GM23338 (cell line): ENCODE results near the gene MXRA7. TPM values are rescaled to one million over a fixed set of nuclear protein-coding genes. Genes with fewer than 3 reads are reported as not detected.

Experiments used
- ATAC-seq: fragments of 200-7000 bp; cut with Tn5 transposase; 3 replicates; pipeline ENCODE4 v1.9.1; 2020
- DNase-seq: peaks from one replicate; pipeline ENCODE4 v3.0.0-alpha.2; 2015; ENCODE audit warnings: low spot score
- H2AFZ ChIP-seq: fragments of 200-600 bp; sonication (generic); 2 replicates; pipeline ENCODE4 v1.8.0; 2016; ENCODE audit warnings: antibody characterized with exemption, mild to moderate bottlenecking, moderate library complexity
- H3F3A ChIP-seq: fragments of 200-600 bp; sonication (generic); replicated peaks from 2 replicates; pipeline ENCODE4 v1.8.0; 2017; ENCODE audit warnings: antibody characterized with exemption, mixed run types, low read depth
- H3K27ac ChIP-seq: fragments of 200-600 bp; sonication (generic); 2 replicates; pipeline ENCODE4 v1.6.1; 2016; ENCODE audit warnings: low read depth
- H3K27me3 ChIP-seq: fragments of 200-600 bp; sonication (generic); 2 replicates; pipeline ENCODE4 v1.8.0; 2016; ENCODE audit warnings: mild to moderate bottlenecking, mixed run types, moderate library complexity; ENCODE audit not compliant: insufficient read depth
- H3K36me3 ChIP-seq: fragments of 200-600 bp; sonication (generic); 2 replicates; pipeline ENCODE4 v1.8.0; 2016; ENCODE audit warnings: mild to moderate bottlenecking; ENCODE audit not compliant: insufficient read depth
- H3K4me1 ChIP-seq: fragments of 200-600 bp; sonication (generic); 2 replicates; pipeline ENCODE4 v1.8.0; 2016; ENCODE audit warnings: mild to moderate bottlenecking, moderate library complexity; ENCODE audit not compliant: insufficient read depth
- H3K4me2 ChIP-seq: fragments of 200-600 bp; sonication (generic); 2 replicates; pipeline ENCODE4 v1.7.1; 2017; ENCODE audit warnings: mixed run types
- H3K4me3 ChIP-seq: fragments of 200-600 bp; sonication (generic); 2 replicates; pipeline ENCODE4 v1.6.1; 2016; ENCODE audit warnings: mixed run types
- H3K79me2 ChIP-seq: fragments of 200-600 bp; sonication (generic); replicated peaks from 2 replicates; pipeline ENCODE4 v1.8.0; 2017; ENCODE audit warnings: mild to moderate bottlenecking; ENCODE audit not compliant: insufficient read depth
- H3K9me2 ChIP-seq: fragments of 200-600 bp; sonication (generic); 2 replicates; pipeline ENCODE4 v1.8.0; 2017; ENCODE audit not compliant: insufficient read depth
- H4K20me1 ChIP-seq: fragments of 200-600 bp; sonication (generic); replicated peaks from 2 replicates; pipeline ENCODE4 v1.8.0; 2017; ENCODE audit warnings: mild to moderate bottlenecking; ENCODE audit not compliant: insufficient read depth
- H3K27ac Mint-ChIP-seq: 2 replicates; pipeline ENCODE4 v1.8.0; 2020; ENCODE audit warnings: inconsistent platforms, mild to moderate bottlenecking, moderate library complexity, mixed read lengths
- H3K27me3 Mint-ChIP-seq: 3 replicates; pipeline ENCODE4 v1.8.0; 2022; ENCODE audit warnings: low read depth, mild to moderate bottlenecking, moderate library complexity, mixed read lengths, inconsistent platforms; ENCODE audit not compliant: insufficient read depth, poor library complexity
- H3K36me3 Mint-ChIP-seq: 3 replicates; pipeline ENCODE4 v1.8.0; 2021; ENCODE audit warnings: low read depth, mild to moderate bottlenecking, inconsistent platforms, moderate library complexity, mixed read lengths
- H3K4me1 Mint-ChIP-seq: 3 replicates; pipeline ENCODE4 v1.8.0; 2020; ENCODE audit warnings: mild to moderate bottlenecking, inconsistent platforms, mixed read lengths
- H3K4me3 Mint-ChIP-seq: 3 replicates; pipeline ENCODE4 v1.8.0; 2021; ENCODE audit warnings: moderate library complexity, mild to moderate bottlenecking, inconsistent platforms, mixed read lengths
- H3K9me3 Mint-ChIP-seq: 3 replicates; pipeline ENCODE4 v1.8.0; 2020; ENCODE audit warnings: moderate library complexity, mild to moderate bottlenecking, inconsistent platforms, mixed read lengths
- CREB1 ChIP-seq: fragments of 250-450 bp; sonication (Bioruptor Pico); IDR thresholded peaks from 2 replicates; pipeline ENCODE4 v1.5.0; 2020; ENCODE audit warnings: low read depth, mild to moderate bottlenecking, moderate library complexity
- CTCF ChIP-seq, 2 experiments: fragments of 200-600 bp in 1 of 2; sonication (generic) in 1 of 2; conservative IDR thresholded peaks; 2 replicates each; pipeline versions ENCODE4 v1.5.1 to v1.6.1; 2016 to 2017; ENCODE audit warnings: antibody characterized with exemption in 2 of 2, low read depth in 2 of 2, mild to moderate bottlenecking in 2 of 2, moderate library complexity in 1 of 2
- ETS1 ChIP-seq: IDR thresholded peaks from 2 replicates; pipeline ENCODE4 v1.6.1; 2016; ENCODE audit warnings: antibody characterized with exemption
- EZH2 ChIP-seq: fragments of 200-600 bp; sonication (generic); IDR thresholded peaks from one replicate; pipeline ENCODE4 v1.8.0; 2017; ENCODE audit warnings: antibody characterized with exemption, mild to moderate bottlenecking, low read depth; ENCODE audit not compliant: unreplicated experiment
- EZH2phosphoT487 ChIP-seq: fragments of 200-600 bp; sonication (generic); IDR thresholded peaks from one replicate; pipeline ENCODE4 v1.8.1; 2018; ENCODE audit warnings: antibody characterized with exemption; ENCODE audit not compliant: unreplicated experiment
- JUNB ChIP-seq: IDR thresholded peaks from one replicate; pipeline ENCODE4 v1.6.1; 2016; ENCODE audit warnings: antibody characterized with exemption; ENCODE audit not compliant: unreplicated experiment
- NANOG ChIP-seq: IDR thresholded peaks from 2 replicates; pipeline ENCODE4 v1.6.1; 2016; ENCODE audit warnings: antibody characterized with exemption, borderline replicate concordance
- POLR2AphosphoS5 ChIP-seq: IDR thresholded peaks from 2 replicates; pipeline ENCODE4 v1.6.1; 2016; ENCODE audit warnings: antibody characterized with exemption, low read depth
- STAT1 ChIP-seq: IDR thresholded peaks from one replicate; pipeline ENCODE4 v1.6.1; 2016; ENCODE audit warnings: antibody characterized with exemption; ENCODE audit not compliant: unreplicated experiment
- ZNF114 ChIP-seq: fragments of 250-450 bp; sonication (Bioruptor Pico); IDR thresholded peaks from 2 replicates; pipeline ENCODE4 v1.5.0; 2020; ENCODE audit warnings: mild to moderate bottlenecking, moderate library complexity
- ZNF331 ChIP-seq: fragments of 250-450 bp; sonication (Bioruptor Pico); IDR thresholded peaks from 2 replicates; pipeline ENCODE4 v1.5.0; 2020; ENCODE audit warnings: low read depth, mild to moderate bottlenecking, moderate library complexity
- polyA plus RNA-seq: library from polyadenylated mRNA; unstranded; fragments of >200 nt; fragmentation: Nextera tagmentation; extraction: Ambion mirVana; gene quantifications from 2 replicates; pipeline ENCODE4 v1.2.1, GENCODE V29; 2016
- total RNA-seq: library from RNA; depleted of rRNA; stranded (reverse); fragments of >200 nt; shearing (Covaris generic); gene quantifications from 2 replicates; pipeline ENCODE4 v1.2.3, GENCODE V29; 2014
- TF ChIP-seq, protein P1 (sequence below): fragments of 250-450 bp; sonication (Bioruptor Pico); IDR thresholded peaks from 2 replicates; pipeline ENCODE4 v1.5.0; 2020; ENCODE audit warnings: mild to moderate bottlenecking, moderate library complexity
- TF ChIP-seq, protein P2 (sequence below): IDR thresholded peaks from one replicate; pipeline ENCODE4 v1.6.1; 2018; ENCODE audit warnings: antibody characterized with exemption; ENCODE audit not compliant: unreplicated experiment

The MXRA7 gene
- total and polyA plus RNA-seq, 2 experiments from 2014 or later: 12.1 to 46.6 TPM

- Histone ChIP-seq H3F3A (no peaks in the 10 kb centered on the region), H2AFZ (no peak overlapping the region), H4K20me1 (no peaks in the 10 kb centered on the region), H3K9me2 (no peaks in the 10 kb centered on the region), H3K27ac (no peak overlapping the region), H3K4me1 (peaks cover 4% of the 10 kb centered on the region; the same call in 1 of the 2 replicates), H3K36me3 (no peaks in the 10 kb centered on the region), H3K79me2 (no peaks in the 10 kb centered on the region), H3K4me3 (no peak overlapping the region), H3K27me3 (no peaks in the 10 kb centered on the region), H3K4me2 (no peak overlapping the region)
- Mint-ChIP-seq H3K4me3 (no peak overlapping the region), H3K4me1 (peaks cover 34% of the 10 kb centered on the region), H3K9me3 (no peaks in the 10 kb centered on the region), H3K27ac (no peak overlapping the region), H3K27me3 (peaks cover 5% of the 10 kb centered on the region), H3K36me3 (no peaks in the 10 kb centered on the region)
- no peak for ATAC-seq
- TF ChIP-seq POLR2AphosphoS5: no peak
- TF ChIP-seq ZNF114 (CRISPR knock-in tag): no peak
- no peak for TF ChIP-seq CREB1
- no peak for TF ChIP-seq STAT1
- TF ChIP-seq, protein P1, sequence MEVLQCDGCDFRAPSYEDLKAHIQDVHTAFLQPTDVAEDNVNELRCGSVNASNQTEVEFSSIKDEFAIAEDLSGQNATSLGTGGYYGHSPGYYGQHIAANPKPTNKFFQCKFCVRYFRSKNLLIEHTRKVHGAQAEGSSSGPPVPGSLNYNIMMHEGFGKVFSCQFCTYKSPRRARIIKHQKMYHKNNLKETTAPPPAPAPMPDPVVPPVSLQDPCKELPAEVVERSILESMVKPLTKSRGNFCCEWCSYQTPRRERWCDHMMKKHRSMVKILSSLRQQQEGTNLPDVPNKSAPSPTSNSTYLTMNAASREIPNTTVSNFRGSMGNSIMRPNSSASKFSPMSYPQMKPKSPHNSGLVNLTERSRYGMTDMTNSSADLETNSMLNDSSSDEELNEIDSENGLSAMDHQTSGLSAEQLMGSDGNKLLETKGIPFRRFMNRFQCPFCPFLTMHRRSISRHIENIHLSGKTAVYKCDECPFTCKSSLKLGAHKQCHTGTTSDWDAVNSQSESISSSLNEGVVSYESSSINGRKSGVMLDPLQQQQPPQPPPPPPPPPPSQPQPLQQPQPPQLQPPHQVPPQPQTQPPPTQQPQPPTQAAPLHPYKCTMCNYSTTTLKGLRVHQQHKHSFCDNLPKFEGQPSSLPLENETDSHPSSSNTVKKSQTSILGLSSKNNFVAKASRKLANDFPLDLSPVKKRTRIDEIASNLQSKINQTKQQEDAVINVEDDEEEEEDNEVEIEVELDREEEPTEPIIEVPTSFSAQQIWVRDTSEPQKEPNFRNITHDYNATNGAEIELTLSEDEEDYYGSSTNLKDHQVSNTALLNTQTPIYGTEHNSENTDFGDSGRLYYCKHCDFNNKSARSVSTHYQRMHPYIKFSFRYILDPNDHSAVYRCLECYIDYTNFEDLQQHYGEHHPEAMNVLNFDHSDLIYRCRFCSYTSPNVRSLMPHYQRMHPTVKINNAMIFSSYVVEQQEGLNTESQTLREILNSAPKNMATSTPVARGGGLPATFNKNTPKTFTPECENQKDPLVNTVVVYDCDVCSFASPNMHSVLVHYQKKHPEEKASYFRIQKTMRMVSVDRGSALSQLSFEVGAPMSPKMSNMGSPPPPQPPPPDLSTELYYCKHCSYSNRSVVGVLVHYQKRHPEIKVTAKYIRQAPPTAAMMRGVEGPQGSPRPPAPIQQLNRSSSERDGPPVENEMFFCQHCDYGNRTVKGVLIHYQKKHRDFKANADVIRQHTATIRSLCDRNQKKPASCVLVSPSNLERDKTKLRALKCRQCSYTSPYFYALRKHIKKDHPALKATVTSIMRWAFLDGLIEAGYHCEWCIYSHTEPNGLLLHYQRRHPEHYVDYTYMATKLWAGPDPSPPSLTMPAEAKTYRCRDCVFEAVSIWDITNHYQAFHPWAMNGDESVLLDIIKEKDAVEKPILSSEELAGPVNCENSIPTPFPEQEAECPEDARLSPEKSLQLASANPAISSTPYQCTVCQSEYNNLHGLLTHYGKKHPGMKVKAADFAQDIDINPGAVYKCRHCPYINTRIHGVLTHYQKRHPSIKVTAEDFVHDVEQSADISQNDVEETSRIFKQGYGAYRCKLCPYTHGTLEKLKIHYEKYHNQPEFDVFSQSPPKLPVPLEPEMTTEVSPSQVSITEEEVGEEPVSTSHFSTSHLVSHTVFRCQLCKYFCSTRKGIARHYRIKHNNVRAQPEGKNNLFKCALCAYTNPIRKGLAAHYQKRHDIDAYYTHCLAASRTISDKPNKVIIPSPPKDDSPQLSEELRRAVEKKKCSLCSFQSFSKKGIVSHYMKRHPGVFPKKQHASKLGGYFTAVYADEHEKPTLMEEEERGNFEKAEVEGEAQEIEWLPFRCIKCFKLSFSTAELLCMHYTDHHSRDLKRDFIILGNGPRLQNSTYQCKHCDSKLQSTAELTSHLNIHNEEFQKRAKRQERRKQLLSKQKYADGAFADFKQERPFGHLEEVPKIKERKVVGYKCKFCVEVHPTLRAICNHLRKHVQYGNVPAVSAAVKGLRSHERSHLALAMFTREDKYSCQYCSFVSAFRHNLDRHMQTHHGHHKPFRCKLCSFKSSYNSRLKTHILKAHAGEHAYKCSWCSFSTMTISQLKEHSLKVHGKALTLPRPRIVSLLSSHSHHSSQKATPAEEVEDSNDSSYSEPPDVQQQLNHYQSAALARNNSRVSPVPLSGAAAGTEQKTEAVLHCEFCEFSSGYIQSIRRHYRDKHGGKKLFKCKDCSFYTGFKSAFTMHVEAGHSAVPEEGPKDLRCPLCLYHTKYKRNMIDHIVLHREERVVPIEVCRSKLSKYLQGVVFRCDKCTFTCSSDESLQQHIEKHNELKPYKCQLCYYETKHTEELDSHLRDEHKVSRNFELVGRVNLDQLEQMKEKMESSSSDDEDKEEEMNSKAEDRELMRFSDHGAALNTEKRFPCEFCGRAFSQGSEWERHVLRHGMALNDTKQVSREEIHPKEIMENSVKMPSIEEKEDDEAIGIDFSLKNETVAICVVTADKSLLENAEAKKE: no peak
- no peak for TF ChIP-seq ZNF331 (CRISPR knock-in tag)
- TF ChIP-seq EZH2phosphoT487: no peak
- no peak for TF ChIP-seq CTCF (conservative IDR thresholded peaks at IDR 0.05; ENCODE audit: low read depth in 2 of 2)
- no peak for TF ChIP-seq NANOG
- TF ChIP-seq, protein P2, sequence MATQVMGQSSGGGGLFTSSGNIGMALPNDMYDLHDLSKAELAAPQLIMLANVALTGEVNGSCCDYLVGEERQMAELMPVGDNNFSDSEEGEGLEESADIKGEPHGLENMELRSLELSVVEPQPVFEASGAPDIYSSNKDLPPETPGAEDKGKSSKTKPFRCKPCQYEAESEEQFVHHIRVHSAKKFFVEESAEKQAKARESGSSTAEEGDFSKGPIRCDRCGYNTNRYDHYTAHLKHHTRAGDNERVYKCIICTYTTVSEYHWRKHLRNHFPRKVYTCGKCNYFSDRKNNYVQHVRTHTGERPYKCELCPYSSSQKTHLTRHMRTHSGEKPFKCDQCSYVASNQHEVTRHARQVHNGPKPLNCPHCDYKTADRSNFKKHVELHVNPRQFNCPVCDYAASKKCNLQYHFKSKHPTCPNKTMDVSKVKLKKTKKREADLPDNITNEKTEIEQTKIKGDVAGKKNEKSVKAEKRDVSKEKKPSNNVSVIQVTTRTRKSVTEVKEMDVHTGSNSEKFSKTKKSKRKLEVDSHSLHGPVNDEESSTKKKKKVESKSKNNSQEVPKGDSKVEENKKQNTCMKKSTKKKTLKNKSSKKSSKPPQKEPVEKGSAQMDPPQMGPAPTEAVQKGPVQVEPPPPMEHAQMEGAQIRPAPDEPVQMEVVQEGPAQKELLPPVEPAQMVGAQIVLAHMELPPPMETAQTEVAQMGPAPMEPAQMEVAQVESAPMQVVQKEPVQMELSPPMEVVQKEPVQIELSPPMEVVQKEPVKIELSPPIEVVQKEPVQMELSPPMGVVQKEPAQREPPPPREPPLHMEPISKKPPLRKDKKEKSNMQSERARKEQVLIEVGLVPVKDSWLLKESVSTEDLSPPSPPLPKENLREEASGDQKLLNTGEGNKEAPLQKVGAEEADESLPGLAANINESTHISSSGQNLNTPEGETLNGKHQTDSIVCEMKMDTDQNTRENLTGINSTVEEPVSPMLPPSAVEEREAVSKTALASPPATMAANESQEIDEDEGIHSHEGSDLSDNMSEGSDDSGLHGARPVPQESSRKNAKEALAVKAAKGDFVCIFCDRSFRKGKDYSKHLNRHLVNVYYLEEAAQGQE: no peak
- TF ChIP-seq ETS1: no peak
- no peak for TF ChIP-seq JUNB
- TF ChIP-seq EZH2: no peak
- no peak for DNase-seq
Observed at GRCh38 chr17:76689859-76690258, 20.9 kb downstream of the MXRA7 start.
